Adrenal gland (tissue), 12 donors: ENCODE measurements around the gene CCNY. TPM values are rescaled to one million over a fixed set of nuclear protein-coding genes. Genes with fewer than 3 reads are reported as not detected.

Experiments
- DNase-seq, 7 donors: peaks; one replicate each; pipeline ENCODE4 v3.0.0-alpha.2; 2019 to 2020
- H3K27ac ChIP-seq, 5 donors: fragments of 200-600 bp; sonication (generic) in 4 of 5; 1 replicate in 3 of 5; 2 replicates in 2 of 5; pipeline versions ENCODE4 v1.5.1 to v1.8.0; 2016 to 2020; ENCODE audit warnings: mild to moderate bottlenecking in 1 of 5
- H3K27me3 ChIP-seq: fragments of 200-600 bp; 2 replicates; pipeline ENCODE4 v1.8.0; 2021
- H3K36me3 ChIP-seq, 2 donors: fragments of 200-600 bp; replicated peaks in 1 of 2; 1 replicate in 1 of 2; 2 replicates in 1 of 2; pipeline versions ENCODE4 v1.5.1 to v1.8.0; 2018 to 2022
- H3K4me1 ChIP-seq, 2 donors: fragments of 200-600 bp; replicated peaks in 1 of 2; 1 replicate in 1 of 2; 2 replicates in 1 of 2; pipeline versions ENCODE4 v1.5.1 to v1.8.0; 2018 to 2021
- H3K4me3 ChIP-seq, 4 donors: fragments of 200-600 bp; sonication (generic) in 3 of 4; one replicate each; pipeline ENCODE4 v1.5.1; 2016 to 2018
- H3K9me3 ChIP-seq, 3 donors: fragments of 200-600 bp; sonication (generic) in 1 of 3; replicated peaks in 1 of 3; 1 replicate in 2 of 3; 2 replicates in 1 of 3; pipeline versions ENCODE4 v1.5.1 to v1.8.0; 2016 to 2021
- CTCF ChIP-seq, 6 experiments: fragments of 450-650 bp in 4 of 6; fragments of 200-600 bp in 2 of 6; sonication (generic) in 1 of 6; IDR thresholded peaks; 1 replicate in 5 of 6; 2 replicates in 1 of 6; pipeline versions ENCODE4 v1.5.1 to v1.8.0; 2016 to 2021; ENCODE audit warnings: antibody characterized with exemption in 6 of 6, mild to moderate bottlenecking in 2 of 6, moderate library complexity in 1 of 6
- POLR2A ChIP-seq, 2 donors: fragments of 450-650 bp; IDR thresholded peaks; one replicate each; pipeline ENCODE4 v1.6.1; 2017; ENCODE audit warnings: antibody characterized with exemption in 2 of 2, mild to moderate bottlenecking in 2 of 2, moderate library complexity in 1 of 2
- WGBS, 4 donors: extraction: QIAGEN DNeasy Blood & Tissue Kit in 2 of 4; methylation state at CpG; one replicate each; pipeline versions ENCODE4 v1.1.5 to v1.1.7; 2013 to 2017; 5-methylcytosine and 5-hydroxymethylcytosine counted together
- intact Hi-C, 2 donors: fragments of 100-400 bp; cut with DNase I; formaldehyde crosslinking; loops; one replicate each; pipeline versions ENCODE4 v1.14.1 to v1.15.0; 2022 to 2023
- polyA plus RNA-seq, 3 donors: library from polyadenylated mRNA; stranded (reverse); fragments of 200-250 nt in 2 of 3; fragments of 350-450 nt in 1 of 3; fragmentation: Illumina TruSeq in 1 of 3; extraction: RNeasy Lipid Tissue Mini Kit (QIAGEN cat#74804) in 1 of 3; gene quantifications; one replicate each; pipeline ENCODE4 v1.2.3, GENCODE V29; 2013 to 2014
- total RNA-seq, 9 donors: library from RNA; depleted of rRNA in 4 of 9; stranded (reverse); fragments of >200 nt in 4 of 9; fragments of 120-200 nt in 1 of 9; fragmentation: NEBNext Ultra II Directional in 1 of 9; extraction: Animal tissue kit (Norgen Biotek cat#: 25700) in 1 of 9; gene quantifications; one replicate each; pipeline versions ENCODE4 v1.1.0 to v1.2.4, GENCODE V29; 2013 to 2023
- donor health status: healthy with polysubstance abuse.
- donor health status: Bipolar disorder and iron deficiency.
- donor health status: DM: yes; HTN: yes; CAD: no.
- donor health status: DM: no; HTN: no; CAD: no.
- donor health status: DM: no; HTN: no; CAD: no.
- donor health status: DM: yes; HTN: yes; CAD: no.

The CCNY gene
- total and polyA plus RNA-seq, 12 donors = 18.3 to 87.0 (median 45.2) TPM

- intact Hi-C loops = no loop called here
- H3K4me3 ChIP-seq = no peak overlapping the region
- 83 to 95% (median 90%) methylated on average over 2 of the region's 2 CpGs for WGBS, 4 donors
- H3K36me3 ChIP-seq = no peaks in the 10 kb centered on the region
- H3K4me1 ChIP-seq = peaks cover 3 to 55% of the 10 kb centered on the region in 2 donors
- DNase-seq = no peak
- H3K9me3 ChIP-seq = no peaks in the 10 kb centered on the region
- no peaks in the 10 kb centered on the region for H3K27me3 ChIP-seq
- TF ChIP-seq POLR2A (IDR thresholded peaks at IDR 0.05) (no peak), CTCF (IDR thresholded peaks at IDR 0.05) (no peak)
- H3K27ac ChIP-seq = no peak overlapping the region
These were observed 124.6 kb downstream of the CCNY start for GRCh38 chr10:35460852-35461460.

- Histone ChIP-seq H3K4me3 (no peak overlapping the region), H3K4me1 (peaks cover 3 to 54% of the 10 kb centered on the region in 2 donors), H3K9me3 (no peaks in the 10 kb centered on the region), H3K27me3 (no peaks in the 10 kb centered on the region), H3K27ac (no peak overlapping the region), H3K36me3 (no peaks in the 10 kb centered on the region)
- intact Hi-C loops = no loop called here
- TF ChIP-seq CTCF (IDR thresholded peaks at IDR 0.05) (no peak), POLR2A (IDR thresholded peaks at IDR 0.05) (no peak)
- 76 to 91% (median 86%) methylated on average over 4 to 5 of the region's 5 CpGs for WGBS, 4 donors
- DNase-seq = no peak
These were observed 126.2 kb downstream of the CCNY start for GRCh38 chr10:35462491-35462934.

- peaks cover 3 to 54% of the 10 kb centered on the region in 2 donors for H3K4me1 ChIP-seq
- TF ChIP-seq POLR2A (IDR thresholded peaks at IDR 0.05) = no peak
- TF ChIP-seq CTCF (IDR thresholded peaks at IDR 0.05) = no peak
- H3K27me3 ChIP-seq = no peaks in the 10 kb centered on the region
- no peak overlapping the region for H3K27ac ChIP-seq
- H3K4me3 ChIP-seq = no peak overlapping the region
- 48 to 64% (median 60%) methylated on average over 3 of the region's 3 CpGs for WGBS, 4 donors
- no peaks in the 10 kb centered on the region for H3K36me3 ChIP-seq
- intact Hi-C loops = no loop called here
- DNase-seq = no peak
- H3K9me3 ChIP-seq = no peaks in the 10 kb centered on the region
These were observed 127.0 kb downstream of the CCNY start for GRCh38 chr10:35463105-35463867.

GRCh38 chr10:35463878-35464277 is 127.6 kb downstream of the CCNY start:
- Histone ChIP-seq H3K36me3 (no peaks in the 10 kb centered on the region), H3K9me3 (no peaks in the 10 kb centered on the region), H3K27me3 (no peaks in the 10 kb centered on the region), H3K4me1 (peaks cover 3 to 54% of the 10 kb centered on the region in 2 donors), H3K27ac (no peak overlapping the region), H3K4me3 (no peak overlapping the region)
- intact Hi-C loops = no loop called here
- WGBS, 4 donors = 75 to 88% (median 86%) methylated on average over 3 of the region's 3 CpGs
- DNase-seq = no peak
- no peak for TF ChIP-seq CTCF (IDR thresholded peaks at IDR 0.05)
- no peak for TF ChIP-seq POLR2A (IDR thresholded peaks at IDR 0.05)
